Measurements from ENCODE around the gene HRK. TPM values are rescaled to one million over a fixed set of nuclear protein-coding genes. Genes with fewer than 3 reads are reported as not detected.

HRK gene
- total RNA-seq (2021; fragmentation: NEBNext Ultra II Directional; extraction: Animal tissue kit (Norgen Biotek cat#: 25700)) (2.7 TPM in 2 replicates), polyA plus RNA-seq (2011; rRNA removed) (1.1 and 1.6 TPM in 2 replicates), polyA minus RNA-seq (2011; rRNA and poly(A)+ RNA removed) (1.6 TPM in 2 replicates)
- polyA plus RNA-seq (2011; cell fraction: cytosol; rRNA removed): 1.4 TPM
- polyA plus RNA-seq (2011; cell fraction: nucleus; rRNA removed): 0.61 TPM
- 1.4 to 2.2 TPM (median 1.9 TPM) in 4 replicates for polyA plus RNA-seq (2012, experiment 1 of 2)
- 0.63 TPM for polyA plus RNA-seq (2012, experiment 2 of 2)
- polyA plus RNA-seq (2013, experiment 1 of 2): 0.85 TPM
- polyA plus RNA-seq (2013, experiment 2 of 2): 0.90 TPM
- 2.1 TPM for polyA minus RNA-seq (2011; cell fraction: cytosol; rRNA and poly(A)+ RNA removed)
- 0.60 TPM for polyA minus RNA-seq (2011; cell fraction: nucleus; rRNA and poly(A)+ RNA removed)
- long read RNA-seq, experiment 1, full-length matches to known transcripts: 1 of 1 reads
- long read RNA-seq, experiment 1, partial matches to known transcripts: 0 of 1 reads
- long read RNA-seq, experiment 1, other reads (novel, unspliced or antisense): 0 of 1 reads
- long read RNA-seq, experiment 2: 0 reads

DNA sequence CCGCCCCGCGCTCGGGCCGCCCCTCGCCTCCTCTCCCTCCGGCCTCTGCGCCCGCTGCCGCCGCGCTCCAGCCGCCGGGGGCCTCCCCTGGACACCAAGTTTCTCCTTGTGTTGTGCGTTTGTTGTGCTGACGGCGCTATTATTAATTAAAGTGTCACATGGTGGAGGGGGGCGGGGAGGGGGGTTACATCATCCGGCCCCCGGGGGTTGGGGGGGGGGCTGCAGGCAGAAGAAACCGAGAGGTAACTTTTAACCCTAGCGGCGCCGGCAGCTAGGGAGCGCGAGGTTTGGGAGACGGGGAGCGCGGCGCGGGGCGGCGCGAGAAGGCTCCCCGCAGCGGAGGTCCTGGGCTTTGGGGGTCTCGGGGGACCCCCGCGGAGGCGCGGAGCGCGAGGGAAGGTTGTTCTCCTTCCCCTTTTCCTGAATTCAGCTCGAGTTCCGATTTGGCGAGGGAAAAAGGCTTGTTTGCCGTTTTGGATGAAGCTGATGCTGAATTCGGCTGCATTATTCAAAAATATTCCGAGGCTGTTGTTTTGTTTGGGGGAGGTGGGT, at the start of gene HRK:
Gene HRK (minus strand): TSS at position 117 of the 552 bp plus-strand sequence. CDS start 134 bp downstream, outside the sequence.
- CTCF ChIA-PET (ENCODE audit: partially characterized antibody): interaction anchor here (1.2 to 2.1 kb wide), 7 partner anchors 12 to 122 kb away, joined by 3 to 15 read pairs (median 5); no protein-coding TSS in a partner anchor
- Histone ChIP-seq H3K4me2 (ENCODE audit: insufficient read depth in 1 of 2, low read depth in 2 of 2, low read length in 2 of 2) (peak within 1 kb of the TSS; percentile 97 to 98), H3K9me3 (ENCODE audit: insufficient read depth in 2 of 2, low read depth in 1 of 2, low read length in 1 of 2) (no peaks in the 10 kb centered on the region), H3K56ac (replicated peaks; ENCODE audit: insufficient read length, low read depth, low read length) (no peak within 1 kb of the TSS), H3K23me2 (ENCODE audit: low read depth, low read length) (peaks cover 26% of the 10 kb centered on the region; the same call in 1 of the 2 replicates), H4K20me1 (replicated peaks in 1 of 2; ENCODE audit: control insufficient read depth in 1 of 2, insufficient read depth in 2 of 2, low read length in 2 of 2) (peaks cover 4 to 5% of the 10 kb centered on the region in 2 experiments), H3K23ac (ENCODE audit: insufficient read length) (no peak within 1 kb of the TSS), H3K18ac (ENCODE audit: extremely low read depth, low read length) (peak within 1 kb of the TSS; percentile 71), H3K27me3 (replicated peaks in 1 of 4; ENCODE audit: control insufficient read depth in 3 of 4, extremely low read depth in 1 of 4, insufficient read depth in 3 of 4, low read length in 3 of 4) (peaks cover 43 to 64% (median 57%) of the 10 kb centered on the region in 4 experiments), H4K5ac (ENCODE audit: insufficient read length, low read depth, low read length) (no peak within 1 kb of the TSS), H3K4ac (replicated peaks; ENCODE audit: insufficient read length, low read depth, low read length) (no peak within 1 kb of the TSS), H3K36me3 (ENCODE audit: control insufficient read depth in 2 of 4, insufficient read depth in 4 of 4, low read length in 3 of 4) (peaks cover 0 to 4% (median 0%) of the 10 kb centered on the region in 4 experiments; a peak in 1 of 8 replicates), H2BK20ac (ENCODE audit: low read length) (no peak within 1 kb of the TSS), H3K4me3 (ENCODE audit: extremely low read depth in 1 of 4, insufficient read depth in 2 of 4, low read depth in 3 of 4, low read length in 4 of 4) (peak within 1 kb of the TSS; percentile 56 to 89 (median 69)), H3K9ac (replicated peaks in 1 of 4; ENCODE audit: extremely low read depth in 1 of 4, low read depth in 3 of 4, low read length in 3 of 4) (peak within 1 kb of the TSS; percentile 42 to 62 (median 50); a peak in 6 of 7 replicates), H2BK15ac (ENCODE audit: low read length) (0 out of 2 replicates have a peak within 1 kb of the TSS, but pooled peaks have one; percentile 2), H2BK120ac (replicated peaks; ENCODE audit: low read depth, low read length) (no peak within 1 kb of the TSS), H3K79me1 (ENCODE audit: low read depth, low read length) (no peaks in the 10 kb centered on the region), H2AK5ac (ENCODE audit: low read depth, low read length) (peak within 1 kb of the TSS; percentile 41; the same call in 1 of the 2 replicates), H4K8ac (ENCODE audit: extremely low read depth, insufficient read depth, low read length) (peak within 1 kb of the TSS; percentile 26), H3K4me1 (replicated peaks in 1 of 4; ENCODE audit: control insufficient read depth in 3 of 4, insufficient read depth in 4 of 4, low read length in 3 of 4) (peaks cover 6 to 21% (median 10%) of the 10 kb centered on the region in 4 experiments), H2AFZ (ENCODE audit: low read length) (0 out of 2 replicates have a peak within 1 kb of the TSS, but pooled peaks have one; percentile 94), H3K79me2 (ENCODE audit: control insufficient read depth in 1 of 2, insufficient read depth in 2 of 2, low read length in 2 of 2) (no peaks in the 10 kb centered on the region), H4K91ac (replicated peaks; ENCODE audit: insufficient read length, low read length) (no peak within 1 kb of the TSS), H2BK5ac (ENCODE audit: low read depth, low read length) (no peak within 1 kb of the TSS), H3K27ac (ENCODE audit: low read depth, low read length) (no peak within 1 kb of the TSS), H3K14ac (ENCODE audit: insufficient read length) (no peak within 1 kb of the TSS), H2BK12ac (ENCODE audit: low read depth, low read length) (peak within 1 kb of the TSS; percentile 10; the same call in 1 of the 2 replicates)
- FAIRE-seq (no peak), DNase-seq (ENCODE audit: low read depth in 1 of 2, low spot score in 2 of 2) (peak in 1 of 2 experiments; percentile 70)
- 0% methylated on average over 14 of the region's 49 CpGs; no CpG with 5 or more reads in 1 of the 2 experiments for WGBS, 2 experiments (ENCODE audit: extremely low coverage in 1 of 2, insufficient coverage in 1 of 2, insufficient read length in 1 of 2, insufficient replicate concordance in 2 of 2, low coverage in 1 of 2, low lambda C conversion rate in 2 of 2, missing lambda C conversion rate in 1 of 2)
- POLR2A ChIA-PET (ENCODE audit: partially characterized antibody): interaction anchor here (0.6 to 3.7 kb wide), 7 partner anchors 10 to 986 kb away, joined by 3 to 17 read pairs (median 4); partner anchors contain the start of gene FBXW8
- 0 out of 2 replicates have a peak, but pooled peaks have one; percentile 37 for TF ChIP-seq PHF8 (conservative IDR thresholded peaks at IDR 0.05; ENCODE audit: low read depth, low read length)
- peak; percentile 52 for TF ChIP-seq TAF1 (IDR thresholded peaks at IDR 0.05; ENCODE audit: low read depth, low read length)
- no peak for TF ChIP-seq GTF2F1 (IDR thresholded peaks at IDR 0.05; ENCODE audit: borderline replicate concordance, low read depth, low read length)
- no peak for TF ChIP-seq RAD21 (IDR thresholded peaks at IDR 0.05 in 1 of 2, conservative IDR thresholded peaks at IDR 0.05 in 1 of 2; ENCODE audit: low read depth in 2 of 2, low read length in 2 of 2)
- TF ChIP-seq POU5F1 (IDR thresholded peaks at IDR 0.05; ENCODE audit: low read depth, low read length): 0 out of 2 replicates have a peak, but pooled peaks have one; percentile 8
- TF ChIP-seq JUN (IDR thresholded peaks at IDR 0.05; ENCODE audit: low read depth, low read length): no peak
- no peak for TF ChIP-seq SAP30 (IDR thresholded peaks at IDR 0.05; ENCODE audit: insufficient read depth, insufficient replicate concordance, low read length)
- TF ChIP-seq SP1 (IDR thresholded peaks at IDR 0.05; ENCODE audit: low read depth, low read length): no peak
- TF ChIP-seq EZH2 (IDR thresholded peaks at IDR 0.05; ENCODE audit: low read depth, low read length, severe bottlenecking): no peak
